HepG2 (cell line): ENCODE results near the gene SOSTDC1. TPM values are rescaled to one million over a fixed set of nuclear protein-coding genes. Genes with fewer than 3 reads are reported as not detected.
A peak's percentile ranks its signal among the peaks of the same experiment; 100 is the strongest.

ENCODE experiments used
- MATR3 ChIP-seq: sonication (generic); formaldehyde crosslinking; IDR thresholded peaks from 2 replicates; pipeline ENCODE4 v1.4.0; 2020; ENCODE audit warnings: missing genetic modification reagents
- RBM39 ChIP-seq: fragments of 200-400 bp; formaldehyde crosslinking; IDR thresholded peaks from one replicate; pipeline ENCODE4 v1.6.1; 2018; ENCODE audit warnings: antibody characterized with exemption, mild to moderate bottlenecking, low read depth, low read length; ENCODE audit not compliant: poor library complexity, severe bottlenecking
- TCF7 ChIP-seq: sonication (generic); IDR thresholded peaks from 2 replicates; pipeline ENCODE4 v1.6.1; 2016; ENCODE audit warnings: antibody characterized with exemption, low read depth
- ZNF44 ChIP-seq: sonication (generic); formaldehyde crosslinking; IDR thresholded peaks from 2 replicates; pipeline ENCODE4 v1.5.1; 2020; ENCODE audit warnings: mild to moderate bottlenecking, missing genetic modification reagents
- ZNF614 ChIP-seq: IDR thresholded peaks from 2 replicates; pipeline ENCODE4 v1.6.1; 2018; ENCODE audit warnings: missing biosample characterization, missing genetic modification reagents, inconsistent platforms, borderline replicate concordance
- ZNF777 ChIP-seq: sonication (generic); formaldehyde crosslinking; IDR thresholded peaks from 2 replicates; pipeline ENCODE4 v1.4.0; 2020; ENCODE audit warnings: missing genetic modification reagents
- ZNF782 ChIP-seq: sonication (generic); formaldehyde crosslinking; IDR thresholded peaks from 2 replicates; pipeline ENCODE4 v1.4.0; 2020; ENCODE audit warnings: missing genetic modification reagents, mild to moderate bottlenecking, borderline replicate concordance
- ZNF792 ChIP-seq: IDR thresholded peaks from 2 replicates; pipeline ENCODE4 v1.6.1; 2016
- polyA plus RNA-seq, 8 experiments: library from polyadenylated mRNA; depleted of rRNA in 3 of 8; stranded (reverse) in 7 of 8; unstranded in 1 of 8; fragments of >200 nt; fragmentation: Illumina TruSeq in 4 of 8; extraction: Trizol in 4 of 8; gene quantifications; 2 replicates each; pipeline versions ENCODE4 v1.2.1 to v1.2.3, GENCODE V29; 2011 to 2016; ENCODE audit warnings: low read depth in 4 of 8, missing spikeins in 1 of 8, mixed read lengths in 1 of 8; ENCODE audit not compliant: insufficient read depth in 1 of 8
- total RNA-seq, 5 experiments: library from RNA; depleted of rRNA; stranded (reverse); fragments of >200 nt; fragmentation: Illumina TruSeq; extraction: Trizol; gene quantifications; 2 replicates each; pipeline ENCODE4 v1.2.3, GENCODE V29; 2016; ENCODE audit warnings: low read depth in 1 of 5
- TF ChIP-seq, protein P1 (sequence below), 2 experiments: sonication (generic) in 1 of 2; formaldehyde crosslinking in 1 of 2; IDR thresholded peaks; 2 replicates each; pipeline versions ENCODE4 v1.6.1 to v1.9.0; 2014 to 2022; ENCODE audit warnings: antibody characterized with exemption in 1 of 2, borderline replicate concordance in 1 of 2, inconsistent platforms in 1 of 2, low read depth in 1 of 2, missing genetic modification reagents in 1 of 2
- TF ChIP-seq, protein P2 (sequence below): sonication (generic); formaldehyde crosslinking; IDR thresholded peaks from 2 replicates; pipeline ENCODE4 v1.5.0; 2020; ENCODE audit warnings: mild to moderate bottlenecking, missing genetic modification reagents, borderline replicate concordance
- TF ChIP-seq, protein P3 (sequence below): sonication (generic); formaldehyde crosslinking; IDR thresholded peaks from 2 replicates; pipeline ENCODE4 v1.5.0; 2020; ENCODE audit warnings: missing genetic modification reagents, mild to moderate bottlenecking, borderline replicate concordance

The SOSTDC1 gene
- total and polyA plus RNA-seq, 2 of the 13 experiments (the other 11 are each of a cell fraction or from before 2014, with no cell fraction given), result not detected

DNA sequence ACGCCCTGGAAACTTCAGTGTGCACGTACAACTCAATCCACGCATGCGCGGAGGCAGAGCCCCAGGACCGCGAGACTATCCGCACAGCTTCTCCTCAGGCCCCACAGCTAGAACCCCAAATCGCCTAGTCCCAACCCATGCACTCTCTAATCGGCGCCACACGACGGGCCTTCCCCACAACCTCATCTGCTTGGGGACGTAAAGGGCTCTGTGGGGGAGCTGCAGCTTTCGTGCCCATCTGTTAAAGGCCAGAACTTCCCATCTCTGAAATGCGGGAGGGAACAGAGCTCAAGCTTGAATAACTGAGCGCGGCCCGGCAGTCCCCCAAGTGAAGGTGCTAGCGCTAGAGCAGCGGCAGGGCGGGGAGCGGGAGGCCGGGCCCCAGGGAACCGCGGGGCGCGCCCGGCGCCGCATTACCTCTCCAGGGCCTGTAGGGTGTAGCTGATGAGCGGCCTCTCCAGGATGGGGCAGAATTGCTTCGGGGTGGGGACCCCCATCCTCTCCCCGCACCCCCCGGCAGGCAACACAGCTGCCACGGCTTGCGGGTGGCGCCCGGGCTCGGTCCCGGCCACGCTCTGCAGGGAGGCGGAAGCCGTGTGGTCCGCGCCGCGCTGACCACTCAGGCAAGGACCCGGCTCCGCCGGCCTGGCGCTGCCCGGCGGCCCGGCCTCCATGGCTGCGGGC, 44.7 kb downstream of the SOSTDC1 start (continued):
- TF ChIP-seq, protein P1, sequence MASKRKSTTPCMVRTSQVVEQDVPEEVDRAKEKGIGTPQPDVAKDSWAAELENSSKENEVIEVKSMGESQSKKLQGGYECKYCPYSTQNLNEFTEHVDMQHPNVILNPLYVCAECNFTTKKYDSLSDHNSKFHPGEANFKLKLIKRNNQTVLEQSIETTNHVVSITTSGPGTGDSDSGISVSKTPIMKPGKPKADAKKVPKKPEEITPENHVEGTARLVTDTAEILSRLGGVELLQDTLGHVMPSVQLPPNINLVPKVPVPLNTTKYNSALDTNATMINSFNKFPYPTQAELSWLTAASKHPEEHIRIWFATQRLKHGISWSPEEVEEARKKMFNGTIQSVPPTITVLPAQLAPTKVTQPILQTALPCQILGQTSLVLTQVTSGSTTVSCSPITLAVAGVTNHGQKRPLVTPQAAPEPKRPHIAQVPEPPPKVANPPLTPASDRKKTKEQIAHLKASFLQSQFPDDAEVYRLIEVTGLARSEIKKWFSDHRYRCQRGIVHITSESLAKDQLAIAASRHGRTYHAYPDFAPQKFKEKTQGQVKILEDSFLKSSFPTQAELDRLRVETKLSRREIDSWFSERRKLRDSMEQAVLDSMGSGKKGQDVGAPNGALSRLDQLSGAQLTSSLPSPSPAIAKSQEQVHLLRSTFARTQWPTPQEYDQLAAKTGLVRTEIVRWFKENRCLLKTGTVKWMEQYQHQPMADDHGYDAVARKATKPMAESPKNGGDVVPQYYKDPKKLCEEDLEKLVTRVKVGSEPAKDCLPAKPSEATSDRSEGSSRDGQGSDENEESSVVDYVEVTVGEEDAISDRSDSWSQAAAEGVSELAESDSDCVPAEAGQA (IDR thresholded peaks at IDR 0.05; ENCODE audit: low read depth), result no peak
- TF ChIP-seq, protein P1 (CRISPR knock-in tag; IDR thresholded peaks at IDR 0.05; ENCODE audit: borderline replicate concordance), result no peak
- TF ChIP-seq, protein P2, sequence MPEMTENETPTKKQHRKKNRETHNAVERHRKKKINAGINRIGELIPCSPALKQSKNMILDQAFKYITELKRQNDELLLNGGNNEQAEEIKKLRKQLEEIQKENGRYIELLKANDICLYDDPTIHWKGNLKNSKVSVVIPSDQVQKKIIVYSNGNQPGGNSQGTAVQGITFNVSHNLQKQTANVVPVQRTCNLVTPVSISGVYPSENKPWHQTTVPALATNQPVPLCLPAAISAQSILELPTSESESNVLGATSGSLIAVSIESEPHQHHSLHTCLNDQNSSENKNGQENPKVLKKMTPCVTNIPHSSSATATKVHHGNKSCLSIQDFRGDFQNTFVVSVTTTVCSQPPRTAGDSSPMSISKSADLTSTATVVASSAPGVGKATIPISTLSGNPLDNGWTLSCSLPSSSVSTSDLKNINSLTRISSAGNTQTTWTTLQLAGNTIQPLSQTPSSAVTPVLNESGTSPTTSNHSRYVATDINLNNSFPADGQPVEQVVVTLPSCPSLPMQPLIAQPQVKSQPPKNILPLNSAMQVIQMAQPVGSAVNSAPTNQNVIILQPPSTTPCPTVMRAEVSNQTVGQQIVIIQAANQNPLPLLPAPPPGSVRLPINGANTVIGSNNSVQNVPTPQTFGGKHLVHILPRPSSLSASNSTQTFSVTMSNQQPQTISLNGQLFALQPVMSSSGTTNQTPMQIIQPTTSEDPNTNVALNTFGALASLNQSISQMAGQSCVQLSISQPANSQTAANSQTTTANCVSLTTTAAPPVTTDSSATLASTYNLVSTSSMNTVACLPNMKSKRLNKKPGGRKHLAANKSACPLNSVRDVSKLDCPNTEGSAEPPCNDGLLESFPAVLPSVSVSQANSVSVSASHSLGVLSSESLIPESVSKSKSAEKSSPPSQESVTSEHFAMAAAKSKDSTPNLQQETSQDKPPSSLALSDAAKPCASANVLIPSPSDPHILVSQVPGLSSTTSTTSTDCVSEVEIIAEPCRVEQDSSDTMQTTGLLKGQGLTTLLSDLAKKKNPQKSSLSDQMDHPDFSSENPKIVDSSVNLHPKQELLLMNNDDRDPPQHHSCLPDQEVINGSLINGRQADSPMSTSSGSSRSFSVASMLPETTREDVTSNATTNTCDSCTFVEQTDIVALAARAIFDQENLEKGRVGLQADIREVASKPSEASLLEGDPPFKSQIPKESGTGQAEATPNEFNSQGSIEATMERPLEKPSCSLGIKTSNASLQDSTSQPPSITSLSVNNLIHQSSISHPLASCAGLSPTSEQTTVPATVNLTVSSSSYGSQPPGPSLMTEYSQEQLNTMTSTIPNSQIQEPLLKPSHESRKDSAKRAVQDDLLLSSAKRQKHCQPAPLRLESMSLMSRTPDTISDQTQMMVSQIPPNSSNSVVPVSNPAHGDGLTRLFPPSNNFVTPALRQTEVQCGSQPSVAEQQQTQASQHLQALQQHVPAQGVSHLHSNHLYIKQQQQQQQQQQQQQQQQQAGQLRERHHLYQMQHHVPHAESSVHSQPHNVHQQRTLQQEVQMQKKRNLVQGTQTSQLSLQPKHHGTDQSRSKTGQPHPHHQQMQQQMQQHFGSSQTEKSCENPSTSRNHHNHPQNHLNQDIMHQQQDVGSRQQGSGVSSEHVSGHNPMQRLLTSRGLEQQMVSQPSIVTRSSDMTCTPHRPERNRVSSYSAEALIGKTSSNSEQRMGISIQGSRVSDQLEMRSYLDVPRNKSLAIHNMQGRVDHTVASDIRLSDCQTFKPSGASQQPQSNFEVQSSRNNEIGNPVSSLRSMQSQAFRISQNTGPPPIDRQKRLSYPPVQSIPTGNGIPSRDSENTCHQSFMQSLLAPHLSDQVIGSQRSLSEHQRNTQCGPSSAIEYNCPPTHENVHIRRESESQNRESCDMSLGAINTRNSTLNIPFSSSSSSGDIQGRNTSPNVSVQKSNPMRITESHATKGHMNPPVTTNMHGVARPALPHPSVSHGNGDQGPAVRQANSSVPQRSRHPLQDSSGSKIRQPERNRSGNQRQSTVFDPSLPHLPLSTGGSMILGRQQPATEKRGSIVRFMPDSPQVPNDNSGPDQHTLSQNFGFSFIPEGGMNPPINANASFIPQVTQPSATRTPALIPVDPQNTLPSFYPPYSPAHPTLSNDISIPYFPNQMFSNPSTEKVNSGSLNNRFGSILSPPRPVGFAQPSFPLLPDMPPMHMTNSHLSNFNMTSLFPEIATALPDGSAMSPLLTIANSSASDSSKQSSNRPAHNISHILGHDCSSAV (CRISPR knock-in tag), result no peak
- peak; percentile 59; the same call in 1 of the 2 replicates for TF ChIP-seq ZNF777 (CRISPR knock-in tag)
- no peak for TF ChIP-seq ZNF44 (CRISPR knock-in tag)
- TF ChIP-seq ZNF782 (CRISPR knock-in tag), result no peak
- TF ChIP-seq RBM39, result peak; percentile 69
- TF ChIP-seq TCF7, result no peak
- TF ChIP-seq, protein P3, sequence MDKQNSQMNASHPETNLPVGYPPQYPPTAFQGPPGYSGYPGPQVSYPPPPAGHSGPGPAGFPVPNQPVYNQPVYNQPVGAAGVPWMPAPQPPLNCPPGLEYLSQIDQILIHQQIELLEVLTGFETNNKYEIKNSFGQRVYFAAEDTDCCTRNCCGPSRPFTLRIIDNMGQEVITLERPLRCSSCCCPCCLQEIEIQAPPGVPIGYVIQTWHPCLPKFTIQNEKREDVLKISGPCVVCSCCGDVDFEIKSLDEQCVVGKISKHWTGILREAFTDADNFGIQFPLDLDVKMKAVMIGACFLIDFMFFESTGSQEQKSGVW (CRISPR knock-in tag), result peak; percentile 82; the same call in 1 of the 2 replicates
- no peak for TF ChIP-seq ZNF792
- 0 out of 2 replicates have a peak, but pooled peaks have one; percentile 62 for TF ChIP-seq ZNF614 (CRISPR knock-in tag)
- TF ChIP-seq MATR3 (CRISPR knock-in tag), result no peak
